C1 segment of cervical spinal cord (tissue), 14 donors: Measurements from ENCODE around the gene FCGR1A.
"Not testable (repeated sequence)": the region's sequence is repeated elsewhere in the genome, so short reads cannot be mapped to it uniquely, and the experiment has no call there.

ENCODE experiments used
- DNase-seq, 14 donors: peaks; one replicate each; lab custom pipeline; 2025; lab: John Stamatoyannopoulos, UW

FCGR1A gene

GRCh38 chr1:149777084-149777483 is 5.4 kb upstream of the FCGR1A start:
- not testable (repeated sequence) for DNase-seq

- not testable (repeated sequence) for DNase-seq
These were observed 4.2 kb upstream of the FCGR1A start for GRCh38 chr1:149778313-149778712.

DNA sequence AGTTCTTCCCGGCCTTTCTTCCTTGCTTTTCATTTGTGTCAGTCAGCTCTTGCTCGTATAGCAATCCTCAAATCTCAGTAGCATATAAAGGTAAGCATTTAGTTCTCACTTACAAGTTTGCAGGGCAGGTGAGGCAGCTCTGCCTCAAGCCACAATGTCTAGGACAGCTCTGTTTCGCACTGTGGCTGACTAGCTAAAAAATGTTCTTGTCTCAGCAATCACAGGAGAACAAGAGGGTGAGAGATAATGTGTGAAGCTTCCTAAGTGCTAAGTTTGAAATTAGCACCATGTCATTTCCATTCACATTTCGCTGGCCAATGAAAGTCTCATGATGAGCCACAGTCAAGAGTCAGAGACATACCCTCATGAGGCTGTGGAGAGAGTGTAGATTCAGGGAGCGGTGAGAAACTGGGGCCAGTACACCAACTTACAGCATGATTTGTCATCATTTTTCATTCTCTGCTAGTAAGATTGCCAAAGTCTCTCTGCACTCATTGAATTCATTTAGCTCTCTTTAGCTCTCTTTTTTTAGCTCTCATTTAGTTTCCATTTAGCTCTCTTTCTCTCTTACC is 995 bp upstream of the FCGR1A start:
- DNase-seq: not testable (repeated sequence)

- not testable (repeated sequence) for DNase-seq
These were observed 795 bp downstream of the FCGR1A start for GRCh38 chr1:149783289-149783688.

DNA sequence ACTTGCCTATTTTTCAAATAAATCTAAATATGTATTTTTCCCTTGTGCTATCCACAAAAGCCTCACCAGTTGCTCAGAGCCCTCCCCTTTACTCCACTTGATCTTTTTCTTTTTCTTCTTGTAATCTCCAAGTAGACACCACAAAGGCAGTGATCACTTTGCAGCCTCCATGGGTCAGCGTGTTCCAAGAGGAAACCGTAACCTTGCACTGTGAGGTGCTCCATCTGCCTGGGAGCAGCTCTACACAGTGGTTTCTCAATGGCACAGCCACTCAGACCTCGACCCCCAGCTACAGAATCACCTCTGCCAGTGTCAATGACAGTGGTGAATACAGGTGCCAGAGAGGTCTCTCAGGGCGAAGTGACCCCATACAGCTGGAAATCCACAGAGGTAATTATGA is 1.4 kb downstream of the FCGR1A start:
- DNase-seq: not testable (repeated sequence)

DNA sequence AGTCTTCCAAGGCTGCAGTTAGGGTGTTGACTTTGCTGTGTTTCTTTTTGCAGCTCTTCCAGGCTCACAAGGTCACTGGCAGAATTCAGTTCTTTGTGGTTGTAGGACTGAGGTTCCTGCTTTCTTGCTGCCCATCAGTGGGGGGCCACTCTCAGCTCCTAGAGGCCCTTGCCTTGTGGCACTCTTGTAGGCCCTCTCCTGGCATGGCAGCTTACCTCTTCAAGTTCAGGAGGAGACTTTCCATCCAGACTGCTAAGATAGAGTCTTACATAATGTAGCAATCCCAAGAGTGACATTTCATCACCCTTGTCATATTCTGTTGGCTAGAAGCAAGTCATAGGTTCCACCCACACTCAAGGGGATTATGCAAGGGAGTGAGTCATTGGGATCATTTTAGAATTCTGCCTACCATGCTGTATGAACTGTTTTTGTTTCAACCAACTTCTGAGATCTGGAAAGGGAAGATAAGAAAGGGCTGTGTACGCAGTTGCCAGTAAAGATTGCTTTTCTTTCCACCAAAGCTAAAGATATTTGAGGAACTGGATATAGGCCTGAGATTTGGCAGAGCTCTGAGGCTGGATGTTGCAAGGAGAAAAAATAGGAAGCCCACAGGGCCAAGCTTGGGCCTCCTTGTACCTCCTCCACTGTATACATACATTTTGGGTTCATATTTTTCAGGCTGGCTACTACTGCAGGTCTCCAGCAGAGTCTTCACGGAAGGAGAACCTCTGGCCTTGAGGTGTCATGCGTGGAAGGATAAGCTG is 5.4 kb downstream of the FCGR1A start:
- not testable (repeated sequence) for DNase-seq

- DNase-seq: peak in 7 of 14 donors; percentile 7 to 49 (median 41)
These were observed 10.0 kb downstream of the FCGR1A start for GRCh38 chr1:149792502-149792901.

DNA sequence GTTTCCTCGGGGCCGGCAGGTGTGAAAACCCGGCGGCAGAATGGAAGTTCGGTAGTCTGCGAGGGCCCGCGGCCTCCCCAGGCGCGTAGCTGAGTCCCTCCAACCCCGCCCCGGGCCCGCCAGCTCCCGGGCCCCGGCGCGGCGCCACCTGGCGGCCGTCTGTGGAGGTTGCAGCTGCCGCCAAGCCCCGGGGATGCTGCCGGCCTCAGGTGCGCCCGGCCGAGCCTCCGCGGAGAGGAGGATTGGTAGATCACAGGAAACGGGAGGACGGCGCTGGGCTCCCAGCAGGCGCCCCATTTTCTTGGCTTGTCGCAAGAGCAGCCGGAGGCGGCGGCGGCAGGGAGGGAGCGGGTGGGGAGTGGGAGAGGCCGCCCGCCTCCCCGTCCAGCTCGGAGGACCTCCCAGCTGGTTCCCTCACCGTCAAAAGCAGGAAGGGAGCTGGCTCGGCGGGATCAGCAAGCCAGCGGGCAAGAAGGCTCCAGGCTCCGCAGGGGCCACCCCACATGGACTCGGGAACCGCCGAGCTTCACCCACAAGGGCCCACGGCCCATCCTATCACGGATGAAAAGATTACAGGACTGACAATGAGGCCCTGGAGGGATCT is 10.5 kb downstream of the FCGR1A start:
- peak in 11 of 14 donors; percentile 5 to 73 (median 34) for DNase-seq

GRCh38 chr1:149793885-149794284 is 11.4 kb downstream of the FCGR1A start:
- DNase-seq: not testable (repeated sequence)

DNA sequence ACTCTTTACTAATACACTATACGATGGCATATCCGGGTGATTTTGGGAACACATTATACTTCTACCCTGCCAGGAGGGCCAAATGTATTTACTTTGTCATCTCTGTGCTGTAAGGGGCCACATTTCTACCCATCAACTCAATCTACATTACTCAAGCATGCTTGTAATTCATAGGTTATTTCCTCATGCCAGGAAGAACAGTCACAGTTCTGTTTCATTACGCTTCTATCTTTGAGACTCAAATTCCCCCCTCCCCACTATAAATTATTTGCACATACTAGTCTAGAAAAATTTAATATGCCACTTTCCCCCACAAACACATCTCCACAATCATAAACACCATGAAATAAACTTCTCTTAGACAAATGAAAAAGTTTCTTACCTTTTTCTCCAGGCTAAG is 19.1 kb downstream of the FCGR1A start:
- not testable (repeated sequence) for DNase-seq

DNA sequence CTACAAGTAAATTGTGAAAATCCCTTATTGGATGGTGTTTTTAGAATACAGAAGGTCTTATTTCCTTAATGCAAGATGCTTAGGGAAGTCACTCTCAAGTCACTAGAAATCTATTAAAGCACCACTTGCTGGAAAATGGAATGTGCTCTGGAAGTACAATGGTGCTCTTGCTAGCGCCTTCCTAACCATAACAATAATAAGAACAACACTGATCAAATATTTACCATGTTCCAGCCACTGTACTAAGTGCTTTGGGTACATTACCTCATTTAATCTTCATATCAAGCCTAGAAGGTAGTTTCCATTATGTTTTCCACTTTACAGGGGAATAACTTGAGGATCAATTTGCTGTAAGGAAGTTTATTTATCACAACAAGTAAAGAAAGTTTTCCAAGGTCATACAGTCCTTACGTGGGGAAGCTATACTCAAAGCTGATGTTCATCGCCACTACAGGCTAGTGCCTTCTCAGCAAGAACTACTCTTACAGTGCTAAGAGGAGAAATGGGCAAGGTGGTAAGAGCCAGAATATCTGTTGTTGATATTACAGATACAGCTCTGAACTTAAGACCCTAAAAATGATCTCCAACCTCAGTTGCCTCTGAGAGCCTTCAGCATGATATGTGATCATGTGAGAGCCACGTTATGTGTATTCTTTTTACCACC is 22.1 kb downstream of the FCGR1A start:
- DNase-seq: not testable (repeated sequence)

- peak in 1 of 14 donors; percentile 14 for DNase-seq
These were observed 28.4 kb downstream of the FCGR1A start for GRCh38 chr1:149810697-149811405.

DNA sequence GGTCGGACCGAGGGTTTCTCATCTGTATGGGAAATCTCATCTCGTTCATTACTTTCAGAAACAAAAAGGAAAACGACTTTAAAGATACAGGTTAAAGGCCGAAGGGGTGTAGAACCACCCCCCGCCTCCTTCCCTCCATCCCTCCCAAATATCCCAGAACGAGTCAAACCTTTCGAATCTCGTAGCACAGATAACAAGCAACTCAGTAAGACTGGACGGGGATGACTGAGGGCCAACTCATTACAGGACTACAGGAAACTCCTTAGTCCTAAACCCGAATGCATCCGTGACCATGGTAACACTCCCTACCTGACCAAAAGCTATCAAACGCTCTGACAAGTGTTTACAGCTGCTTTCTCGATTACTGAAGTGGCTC is 29.0 kb downstream of the FCGR1A start:
- peak in 1 of 14 donors; percentile 0 for DNase-seq

GRCh38 chr1:149811890-149812829 is 29.7 kb downstream of the FCGR1A start:
- DNase-seq: peak in 12 of 14 donors; percentile 37 to 96 (median 69)

DNA sequence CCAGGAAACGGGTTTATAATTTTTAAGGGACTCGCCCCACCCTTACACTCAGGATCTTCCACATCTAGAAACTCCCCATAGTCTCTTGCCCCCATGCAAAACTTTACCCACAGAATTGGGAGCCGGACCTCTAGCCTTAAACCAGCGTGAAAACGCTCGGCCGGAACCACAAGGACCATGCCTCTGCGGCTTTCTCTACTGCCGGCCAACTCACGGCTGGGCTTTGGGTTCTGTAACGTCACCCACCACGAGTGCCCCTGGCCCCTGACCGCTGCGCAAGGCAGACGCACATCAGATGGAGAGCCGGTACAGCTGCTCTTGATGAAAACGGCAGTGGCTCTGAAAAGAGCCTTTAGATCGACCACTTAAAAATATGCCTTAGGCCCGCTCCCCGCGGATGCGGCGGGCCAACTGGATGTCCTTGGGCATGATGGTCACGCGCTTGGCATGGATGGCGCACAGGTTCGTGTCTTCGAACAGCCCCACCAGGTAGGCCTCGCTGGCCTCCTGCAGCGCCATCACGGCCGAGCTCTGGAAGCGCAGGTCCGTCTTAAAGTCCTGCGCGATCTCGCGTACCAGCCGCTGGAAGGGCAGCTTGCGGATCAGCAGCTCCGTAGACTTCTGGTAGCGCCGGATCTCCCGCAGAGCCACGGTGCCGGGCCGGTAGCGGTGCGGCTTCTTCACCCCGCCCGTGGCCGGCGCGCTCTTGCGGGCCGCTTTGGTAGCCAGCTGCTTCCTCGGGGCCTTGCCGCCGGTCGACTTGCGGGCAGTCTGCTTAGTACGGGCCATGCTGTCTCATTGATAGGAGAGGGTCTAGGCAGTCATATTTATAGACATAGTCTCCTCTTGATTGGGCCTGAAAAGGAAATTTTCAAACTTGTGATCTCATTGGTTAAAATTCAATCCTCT is 30.7 kb downstream of the FCGR1A start:
- DNase-seq: peak in 6 of 14 donors; percentile 26 to 87 (median 42)

DNA sequence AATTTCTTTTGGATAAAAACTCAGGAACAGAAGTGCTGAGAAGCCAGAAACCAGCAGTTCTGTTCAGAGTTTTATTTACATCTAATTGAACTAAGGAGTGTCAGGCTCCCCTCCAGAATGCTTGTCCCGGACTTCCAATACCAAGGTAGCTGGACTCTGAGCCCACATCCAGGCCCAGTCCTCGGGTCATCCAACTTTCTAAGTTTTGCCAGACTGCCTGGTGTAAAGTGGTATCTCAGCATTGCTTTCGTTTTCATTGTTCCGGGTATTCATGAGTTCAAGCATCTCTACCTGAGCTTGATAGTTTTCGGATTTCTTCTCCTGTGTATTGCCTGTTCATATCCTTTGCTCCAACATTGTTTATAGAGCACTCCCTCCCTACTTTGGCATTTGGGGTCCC is 37.9 kb downstream of the FCGR1A start:
- DNase-seq: not testable (repeated sequence)

DNA sequence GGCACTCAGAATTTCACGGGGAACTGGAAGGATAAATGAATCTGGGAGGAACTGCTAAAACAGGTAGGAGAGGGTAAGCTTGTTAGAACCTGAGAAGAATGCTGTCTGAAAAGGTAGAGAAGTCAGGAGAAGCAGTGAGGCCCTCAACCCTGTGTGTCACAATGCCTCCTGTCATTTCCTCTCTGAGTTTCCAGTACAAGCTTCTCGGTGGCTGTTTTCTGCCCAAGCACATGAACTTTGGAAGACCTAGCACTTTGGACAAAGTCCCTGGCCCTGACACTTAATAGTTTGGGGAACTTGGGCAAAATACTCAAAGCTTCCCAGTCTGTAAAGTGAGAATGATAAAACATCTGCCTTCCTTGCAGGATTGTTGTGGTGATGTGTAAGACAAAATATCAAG is 44.1 kb downstream of the FCGR1A start:
- not testable (repeated sequence) for DNase-seq

GRCh38 chr1:149831764-149832315 is 49.3 kb downstream of the FCGR1A start:
- not testable (repeated sequence) for DNase-seq
